Neural progenitor cell (in vitro differentiated cells): ENCODE data around the gene PGC. TPM values are rescaled to one million over a fixed set of nuclear protein-coding genes. Genes with fewer than 3 reads are reported as not detected.

Experiments
- DNase-seq: peaks from one replicate; pipeline ENCODE4 v3.0.0-alpha.2; 2016; ENCODE audit warnings: low spot score
- H2AFZ ChIP-seq: fragments of 200-600 bp; sonication (generic); replicated peaks from 2 replicates; pipeline ENCODE4 v1.6.1; 2016; ENCODE audit warnings: antibody characterized with exemption
- H3F3A ChIP-seq: fragments of 200-600 bp; sonication (generic); 2 replicates; pipeline ENCODE4 v1.6.1; 2016; ENCODE audit warnings: antibody characterized with exemption, low read depth
- H3K27ac ChIP-seq: fragments of 200-600 bp; sonication (generic); 2 replicates; pipeline ENCODE4 v1.5.1; 2016; ENCODE audit warnings: mild to moderate bottlenecking
- H3K27me3 ChIP-seq: fragments of 200-600 bp; sonication (generic); 2 replicates; pipeline ENCODE4 v1.6.1; 2016; ENCODE audit warnings: mild to moderate bottlenecking, moderate library complexity
- H3K36me3 ChIP-seq: fragments of 200-600 bp; sonication (generic); 2 replicates; pipeline ENCODE4 v1.5.1; 2016
- H3K4me1 ChIP-seq: fragments of 200-600 bp; sonication (generic); 2 replicates; pipeline ENCODE4 v1.6.1; 2016; ENCODE audit warnings: mixed run types
- H3K4me2 ChIP-seq: fragments of 200-600 bp; sonication (generic); 2 replicates; pipeline ENCODE4 v1.6.1; 2016
- H3K4me3 ChIP-seq: fragments of 200-600 bp; sonication (generic); 2 replicates; pipeline ENCODE4 v1.5.1; 2016
- H3K79me2 ChIP-seq: fragments of 200-600 bp; sonication (generic); 2 replicates; pipeline ENCODE4 v1.6.1; 2016; ENCODE audit warnings: low read depth
- H3K9ac ChIP-seq: fragments of 200-600 bp; sonication (generic); 2 replicates; pipeline ENCODE4 v1.6.1; 2016
- H3K9me3 ChIP-seq: fragments of 200-600 bp; sonication (generic); 2 replicates; pipeline ENCODE4 v1.5.1; 2016; ENCODE audit warnings: low read depth
- H4K20me1 ChIP-seq: fragments of 200-600 bp; sonication (generic); 2 replicates; pipeline ENCODE4 v1.6.1; 2016; ENCODE audit warnings: low read depth
- H3K27ac Mint-ChIP-seq: 3 replicates; pipeline ENCODE4 v1.8.0; 2021; ENCODE audit warnings: mixed read lengths
- H3K27me3 Mint-ChIP-seq: 2 replicates; pipeline ENCODE4 v1.8.0; 2022; ENCODE audit warnings: low read depth, mild to moderate bottlenecking, inconsistent platforms, moderate library complexity, mixed read lengths; ENCODE audit not compliant: insufficient read depth
- H3K36me3 Mint-ChIP-seq: 3 replicates; pipeline ENCODE4 v1.8.0; 2021; ENCODE audit warnings: mixed read lengths
- H3K4me1 Mint-ChIP-seq: 3 replicates; pipeline ENCODE4 v1.8.0; 2021; ENCODE audit warnings: mixed read lengths
- H3K4me3 Mint-ChIP-seq: 3 replicates; pipeline ENCODE4 v1.8.0; 2021; ENCODE audit warnings: mild to moderate bottlenecking, moderate library complexity, mixed read lengths
- H3K9me3 Mint-ChIP-seq: 3 replicates; pipeline ENCODE4 v1.8.0; 2020; ENCODE audit warnings: mixed read lengths
- EZH2 ChIP-seq: fragments of 200-600 bp; sonication (generic); IDR thresholded peaks from 2 replicates; pipeline ENCODE4 v1.6.1; 2017; ENCODE audit warnings: antibody characterized with exemption, mild to moderate bottlenecking, moderate library complexity
- EZH2phosphoT487 ChIP-seq: fragments of 200-600 bp; sonication (generic); IDR thresholded peaks from 2 replicates; pipeline ENCODE4 v1.6.1; 2017; ENCODE audit warnings: antibody characterized with exemption
- total RNA-seq: library from RNA; depleted of rRNA; stranded (reverse); fragments of >200 nt; gene quantifications from 2 replicates; pipeline ENCODE4 v1.2.3, GENCODE V29; 2015; ENCODE audit warnings: low replicate concordance
- TF ChIP-seq, protein P1 (sequence below): fragments of 200-600 bp; sonication (generic); IDR thresholded peaks from 2 replicates; pipeline ENCODE4 v1.5.1; 2017; ENCODE audit warnings: antibody characterized with exemption, mild to moderate bottlenecking

PGC gene
- total RNA-seq, 1 donor from 2014 or later, result not detected

DNA sequence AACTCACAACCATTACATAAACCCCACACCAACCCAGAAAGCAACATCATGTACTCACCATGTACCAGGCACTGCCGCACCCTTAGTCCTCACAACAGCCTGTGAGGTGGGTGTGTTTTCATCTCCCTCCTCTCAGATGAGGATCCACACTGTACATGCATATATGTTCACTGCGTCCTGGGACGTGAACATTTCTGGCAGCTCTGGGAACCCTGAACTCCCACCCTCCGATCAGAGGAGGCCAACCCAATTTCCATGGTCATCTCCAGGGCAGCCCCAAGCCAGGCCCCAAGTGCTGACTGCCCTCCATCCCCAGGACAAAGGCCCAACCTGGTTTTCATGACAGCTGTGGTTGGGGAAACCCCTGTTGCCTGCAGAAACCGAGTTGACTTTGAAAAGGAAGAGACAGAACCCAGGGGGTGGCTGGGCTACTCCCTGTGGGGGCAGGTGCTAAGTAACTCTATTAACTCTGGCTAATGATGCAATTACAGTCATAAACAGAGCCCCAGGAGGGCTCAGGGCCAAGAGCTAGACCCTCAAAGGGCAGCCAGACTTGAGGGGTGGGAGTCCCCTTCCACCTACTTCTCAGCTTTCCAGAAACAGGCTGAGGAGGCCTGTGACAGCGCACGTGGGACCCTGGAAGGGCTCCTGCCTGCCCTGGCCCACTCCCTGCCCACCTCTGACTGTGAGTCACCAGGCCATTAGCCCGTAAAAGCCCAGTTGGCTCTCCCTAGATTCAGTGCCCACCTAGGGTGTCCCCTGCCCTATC, 14.4 kb downstream of the PGC start:
- Histone ChIP-seq H3K27ac (no peak overlapping the region), H3K4me3 (peak overlapping the region; percentile 77), H4K20me1 (peaks cover 6% of the 10 kb centered on the region), H3F3A (peaks cover 41% of the 10 kb centered on the region), H3K27me3 (peaks cover 34% of the 10 kb centered on the region), H3K4me1 (peaks cover 25% of the 10 kb centered on the region), H3K9me3 (no peaks in the 10 kb centered on the region), H3K4me2 (peak overlapping the region; percentile 96), H3K9ac (no peak overlapping the region), H3K36me3 (no peaks in the 10 kb centered on the region), H2AFZ (peak overlapping the region; percentile 88), H3K79me2 (no peaks in the 10 kb centered on the region)
- peaks cover 24% of the 10 kb centered on the region for H3K4me1 Mint-ChIP-seq
- H3K36me3 Mint-ChIP-seq, result no peaks in the 10 kb centered on the region
- no peak for DNase-seq
- TF ChIP-seq, protein P1, sequence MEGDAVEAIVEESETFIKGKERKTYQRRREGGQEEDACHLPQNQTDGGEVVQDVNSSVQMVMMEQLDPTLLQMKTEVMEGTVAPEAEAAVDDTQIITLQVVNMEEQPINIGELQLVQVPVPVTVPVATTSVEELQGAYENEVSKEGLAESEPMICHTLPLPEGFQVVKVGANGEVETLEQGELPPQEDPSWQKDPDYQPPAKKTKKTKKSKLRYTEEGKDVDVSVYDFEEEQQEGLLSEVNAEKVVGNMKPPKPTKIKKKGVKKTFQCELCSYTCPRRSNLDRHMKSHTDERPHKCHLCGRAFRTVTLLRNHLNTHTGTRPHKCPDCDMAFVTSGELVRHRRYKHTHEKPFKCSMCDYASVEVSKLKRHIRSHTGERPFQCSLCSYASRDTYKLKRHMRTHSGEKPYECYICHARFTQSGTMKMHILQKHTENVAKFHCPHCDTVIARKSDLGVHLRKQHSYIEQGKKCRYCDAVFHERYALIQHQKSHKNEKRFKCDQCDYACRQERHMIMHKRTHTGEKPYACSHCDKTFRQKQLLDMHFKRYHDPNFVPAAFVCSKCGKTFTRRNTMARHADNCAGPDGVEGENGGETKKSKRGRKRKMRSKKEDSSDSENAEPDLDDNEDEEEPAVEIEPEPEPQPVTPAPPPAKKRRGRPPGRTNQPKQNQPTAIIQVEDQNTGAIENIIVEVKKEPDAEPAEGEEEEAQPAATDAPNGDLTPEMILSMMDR, result no peak
- TF ChIP-seq EZH2phosphoT487, result no peak
- TF ChIP-seq EZH2, result no peak
- no peak overlapping the region for H3K27ac Mint-ChIP-seq
- peaks cover 8% of the 10 kb centered on the region for H3K27me3 Mint-ChIP-seq
- H3K4me3 Mint-ChIP-seq, result peak overlapping the region; percentile 92
- H3K9me3 Mint-ChIP-seq, result no peaks in the 10 kb centered on the region

DNA sequence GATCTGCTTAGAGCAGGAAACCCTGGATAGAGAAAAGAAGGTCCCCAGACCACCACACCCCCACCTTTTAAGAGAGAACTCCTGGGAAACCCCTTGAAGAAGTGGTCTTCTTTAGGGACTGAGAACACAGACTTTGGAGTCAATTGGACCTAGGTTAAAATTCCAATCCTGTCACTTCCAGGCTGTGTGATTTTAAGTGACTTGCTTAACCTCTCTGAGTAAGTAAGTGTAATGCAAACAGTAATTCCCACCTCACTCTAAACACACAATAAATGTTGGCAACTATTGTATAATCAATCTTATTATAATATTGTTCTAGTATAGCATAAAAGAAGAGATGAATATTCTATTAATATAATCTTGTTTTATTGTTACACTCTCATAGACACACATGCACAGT, 15.0 kb downstream of the PGC start:
- no peaks in the 10 kb centered on the region for H3K36me3 ChIP-seq
- H3K9me3 Mint-ChIP-seq, result no peaks in the 10 kb centered on the region
- H3F3A ChIP-seq, result peaks cover 41% of the 10 kb centered on the region
- no peak overlapping the region for H3K27ac Mint-ChIP-seq
- H3K4me3 Mint-ChIP-seq, result peak overlapping the region; percentile 92
- H3K4me3 ChIP-seq, result no peak overlapping the region
- no peak overlapping the region for H3K4me2 ChIP-seq
- H3K36me3 Mint-ChIP-seq, result no peaks in the 10 kb centered on the region
- H3K79me2 ChIP-seq, result no peaks in the 10 kb centered on the region
- H3K27ac ChIP-seq, result no peak overlapping the region
- no peak overlapping the region for H3K9ac ChIP-seq
- H3K4me1 ChIP-seq, result peaks cover 25% of the 10 kb centered on the region
- no peaks in the 10 kb centered on the region for H3K9me3 ChIP-seq
- DNase-seq, result no peak
- peaks cover 34% of the 10 kb centered on the region for H3K27me3 ChIP-seq
- H3K27me3 Mint-ChIP-seq, result peaks cover 8% of the 10 kb centered on the region
- H4K20me1 ChIP-seq, result peaks cover 6% of the 10 kb centered on the region
- no peak overlapping the region for H2AFZ ChIP-seq
- peaks cover 24% of the 10 kb centered on the region for H3K4me1 Mint-ChIP-seq
- no peak for TF ChIP-seq EZH2
- no peak for TF ChIP-seq EZH2phosphoT487
- TF ChIP-seq, protein P1, result no peak

DNA sequence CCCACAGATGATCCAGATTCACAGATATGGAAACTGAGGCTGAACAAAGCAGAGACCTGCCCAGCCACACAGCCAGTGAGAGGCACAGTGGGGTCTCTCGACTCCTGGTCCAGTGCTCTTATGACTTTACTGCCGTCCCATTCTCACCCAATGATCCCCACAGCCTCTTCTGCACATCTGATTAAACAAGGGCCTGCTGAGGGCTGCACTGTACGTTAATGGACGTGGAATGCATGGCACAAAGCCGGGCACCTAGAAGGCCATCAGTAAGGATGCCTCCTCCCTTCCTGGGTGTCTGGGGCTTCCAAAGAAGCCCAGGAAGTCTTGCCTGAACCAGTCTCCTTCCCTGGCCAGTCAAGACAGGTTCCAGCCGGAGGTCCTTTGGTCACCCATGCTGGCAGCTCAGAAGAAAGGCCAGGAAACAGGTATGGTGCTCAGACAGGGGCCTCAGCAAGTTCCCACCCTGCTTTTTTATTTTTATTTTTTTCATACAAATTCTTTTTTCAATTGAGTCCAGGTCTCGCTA, 15.6 kb downstream of the PGC start:
- Histone ChIP-seq H3K79me2 (no peaks in the 10 kb centered on the region), H3K27me3 (peaks cover 34% of the 10 kb centered on the region), H3K4me2 (no peak overlapping the region), H3K36me3 (no peaks in the 10 kb centered on the region), H3K4me1 (peaks cover 25% of the 10 kb centered on the region), H3K4me3 (no peak overlapping the region), H3K9me3 (no peaks in the 10 kb centered on the region), H3K9ac (no peak overlapping the region), H2AFZ (no peak overlapping the region), H3F3A (peaks cover 40% of the 10 kb centered on the region), H4K20me1 (peaks cover 6% of the 10 kb centered on the region), H3K27ac (no peak overlapping the region)
- Mint-ChIP-seq H3K4me3 (no peak overlapping the region), H3K36me3 (no peaks in the 10 kb centered on the region), H3K27ac (no peak overlapping the region), H3K9me3 (no peaks in the 10 kb centered on the region), H3K4me1 (peaks cover 22% of the 10 kb centered on the region), H3K27me3 (peaks cover 8% of the 10 kb centered on the region)
- TF ChIP-seq EZH2phosphoT487 (no peak), EZH2 (no peak)
- TF ChIP-seq, protein P1, result no peak
- DNase-seq, result no peak
